IMR-90 (cell line): ENCODE results near the gene PMS1. TPM values are rescaled to one million over a fixed set of nuclear protein-coding genes. Genes with fewer than 3 reads are reported as not detected.

Source experiments
- ATAC-seq: fragments of 200-7000 bp; cut with Tn5 transposase; 2 replicates; pipeline ENCODE4 v1.9.1; 2020; ENCODE audit warnings: low read depth, mild to moderate bottlenecking, moderate library complexity
- BruUV-seq: library from RNA; stranded (reverse); fragments of 400-500 nt; replicated peaks from 2 replicates; lab custom pipeline; 2021; lab: Mats Ljungman, UMichigan
- CTCF ChIA-PET: fragments of 300-600 bp; formaldehyde crosslinking; extraction: SDS; loops from one replicate; lab custom pipeline; 2021; ENCODE audit warnings: antibody characterized with exemption; lab: Yijun Ruan, JAX
- POLR2A ChIA-PET: fragments of 300-600 bp; sonication (Branson Sonifier 250); formaldehyde crosslinking; loops from one replicate; lab custom pipeline; 2022; ENCODE audit warnings: antibody characterized with exemption; ENCODE audit not compliant: unreplicated experiment; lab: Charles Lee
- DNase-seq: peaks from one replicate; pipeline ENCODE4 v3.0.0; 2013
- H2AFZ ChIP-seq: replicated peaks from 2 replicates; pipeline ENCODE3; 2013; ENCODE audit warnings: low read length, mild to moderate bottlenecking; ENCODE audit not compliant: poor library complexity
- H2AK5ac ChIP-seq: 2 replicates; pipeline ENCODE4 v1.6.1; 2013; ENCODE audit warnings: low read depth, low read length, inconsistent platforms
- H2AK9ac ChIP-seq: replicated peaks from 2 replicates; pipeline ENCODE3; 2013; ENCODE audit warnings: mild to moderate bottlenecking, low read depth, low read length, moderate library complexity; ENCODE audit not compliant: poor library complexity
- H2BK120ac ChIP-seq: 2 replicates; pipeline ENCODE4 v1.6.1; 2013; ENCODE audit warnings: low read depth, low read length, inconsistent platforms
- H2BK15ac ChIP-seq: 3 replicates; pipeline ENCODE4 v1.6.1; 2013; ENCODE audit warnings: low read depth, low read length, inconsistent platforms
- H2BK20ac ChIP-seq: 2 replicates; pipeline ENCODE4 v1.6.1; 2013; ENCODE audit warnings: low read depth, mild to moderate bottlenecking, inconsistent platforms, low read length, moderate library complexity
- H2BK5ac ChIP-seq: 2 replicates; pipeline ENCODE4 v1.6.1; 2013; ENCODE audit warnings: mild to moderate bottlenecking, low read depth, low read length, inconsistent platforms; ENCODE audit not compliant: poor library complexity, severe bottlenecking
- H3K14ac ChIP-seq: replicated peaks from 2 replicates; pipeline ENCODE4 v1.6.1; 2013; ENCODE audit warnings: low read depth, low read length, inconsistent platforms
- H3K18ac ChIP-seq: 2 replicates; pipeline ENCODE4 v1.6.1; 2013; ENCODE audit warnings: low read depth, low read length, control low read depth
- H3K23ac ChIP-seq: 2 replicates; pipeline ENCODE4 v1.6.1; 2013; ENCODE audit warnings: low read depth, low read length, inconsistent platforms
- H3K27ac ChIP-seq: 2 replicates; pipeline ENCODE4 v1.5.1; 2013; ENCODE audit warnings: mild to moderate bottlenecking, control low read depth, low read length; ENCODE audit not compliant: insufficient read depth
- H3K27me3 ChIP-seq: 2 replicates; pipeline ENCODE4 v1.6.1; 2013; ENCODE audit warnings: low read length; ENCODE audit not compliant: control insufficient read depth, insufficient read depth
- H3K36me3 ChIP-seq: 2 replicates; pipeline ENCODE4 v1.6.1; 2013; ENCODE audit warnings: low read length, mixed read lengths; ENCODE audit not compliant: control insufficient read depth, insufficient read depth
- H3K4ac ChIP-seq: 2 replicates; pipeline ENCODE4 v1.6.1; 2013; ENCODE audit warnings: low read depth, low read length, inconsistent platforms
- H3K4me1 ChIP-seq: 2 replicates; pipeline ENCODE4 v1.6.1; 2013; ENCODE audit warnings: low read length, mixed read lengths; ENCODE audit not compliant: control insufficient read depth, insufficient read depth
- H3K4me2 ChIP-seq: 2 replicates; pipeline ENCODE4 v1.6.1; 2013; ENCODE audit warnings: low read depth, mild to moderate bottlenecking, control low read depth, low read length, moderate library complexity
- H3K4me3 ChIP-seq: 2 replicates; pipeline ENCODE4 v1.5.1; 2013; ENCODE audit warnings: low read depth, mild to moderate bottlenecking, control low read depth, low read length, moderate library complexity; ENCODE audit not compliant: insufficient read depth
- H3K56ac ChIP-seq: 2 replicates; pipeline ENCODE4 v1.6.1; 2013; ENCODE audit warnings: low read length, inconsistent platforms; ENCODE audit not compliant: insufficient read depth; ENCODE audit errors: extremely low read depth
- H3K79me1 ChIP-seq, 2 experiments: 2 replicates each; pipeline ENCODE4 v1.6.1; 2013; ENCODE audit warnings: low read length in 2 of 2, inconsistent platforms in 1 of 2, low read depth in 1 of 2
- H3K9ac ChIP-seq: 2 replicates; pipeline ENCODE4 v1.6.1; 2013; ENCODE audit warnings: low read depth, low read length, control low read depth
- H3K9me1 ChIP-seq: 2 replicates; pipeline ENCODE4 v1.6.1; 2013; ENCODE audit warnings: low read length, inconsistent platforms; ENCODE audit not compliant: insufficient read depth
- H3K9me3 ChIP-seq: 2 replicates; pipeline ENCODE4 v1.6.1; 2013; ENCODE audit warnings: low read length; ENCODE audit not compliant: control insufficient read depth, insufficient read depth
- H4K20me1 ChIP-seq: 2 replicates; pipeline ENCODE4 v1.6.1; 2013; ENCODE audit warnings: low read length, inconsistent platforms; ENCODE audit not compliant: insufficient read depth
- H4K5ac ChIP-seq: 2 replicates; pipeline ENCODE4 v1.6.1; 2013; ENCODE audit warnings: mild to moderate bottlenecking, low read depth, low read length, control low read depth
- H4K8ac ChIP-seq, 2 experiments: 2 replicates each; pipeline ENCODE4 v1.6.1; 2013; ENCODE audit warnings: low read depth in 2 of 2, low read length in 2 of 2, control low read depth in 1 of 2, inconsistent platforms in 1 of 2
- H4K91ac ChIP-seq: 2 replicates; pipeline ENCODE4 v1.6.1; 2013; ENCODE audit warnings: low read depth, low read length, inconsistent platforms; ENCODE audit not compliant: insufficient read depth
- BHLHE40 ChIP-seq: fragments of 150-350 bp; IDR thresholded peaks from 2 replicates; pipeline ENCODE4 v1.6.1; 2016; ENCODE audit warnings: mild to moderate bottlenecking, low read depth, low read length
- CEBPB ChIP-seq: IDR thresholded peaks from 2 replicates; pipeline ENCODE4 v1.6.1; 2012; ENCODE audit warnings: low read depth, low read length, improper control_type of control experiment
- ELK1 ChIP-seq: fragments of 150-350 bp; IDR thresholded peaks from 2 replicates; pipeline ENCODE4 v1.6.1; 2016; ENCODE audit warnings: low read depth, mild to moderate bottlenecking, low read length, moderate library complexity, borderline replicate concordance
- FOS ChIP-seq: fragments of 150-350 bp; IDR thresholded peaks from 2 replicates; pipeline ENCODE4 v1.6.1; 2016; ENCODE audit warnings: low read depth, low read length
- MAFK ChIP-seq: IDR thresholded peaks from 2 replicates; pipeline ENCODE4 v1.6.1; 2012; ENCODE audit warnings: low read depth, low read length, improper control_type of control experiment
- MAZ ChIP-seq: IDR thresholded peaks from 2 replicates; pipeline ENCODE4 v1.6.1; 2012; ENCODE audit warnings: low read depth, mild to moderate bottlenecking, low read length, improper control_type of control experiment, moderate library complexity, borderline replicate concordance
- MXI1 ChIP-seq: IDR thresholded peaks from 2 replicates; pipeline ENCODE4 v1.6.1; 2012; ENCODE audit warnings: low read depth, mild to moderate bottlenecking, low read length, moderate library complexity, borderline replicate concordance
- NFE2L2 ChIP-seq: fragments of 150-350 bp; IDR thresholded peaks from 2 replicates; pipeline ENCODE4 v1.6.1; 2016; ENCODE audit warnings: low read depth, mild to moderate bottlenecking, low read length
- RCOR1 ChIP-seq: IDR thresholded peaks from 2 replicates; pipeline ENCODE4 v1.6.1; 2012; ENCODE audit warnings: mild to moderate bottlenecking, low read length, improper control_type of control experiment; ENCODE audit not compliant: insufficient replicate concordance
- SMC3 ChIP-seq: fragments of 150-350 bp; IDR thresholded peaks from 2 replicates; pipeline ENCODE4 v1.6.1; 2016; ENCODE audit warnings: low read depth, mild to moderate bottlenecking, antibody characterized with exemption, low read length, moderate library complexity
- WGBS, 2 experiments: methylation state at CpG; one replicate each; pipeline versions ENCODE4 v1.1.5 to v1.1.7; 2013; ENCODE audit warnings: missing lambda C conversion rate in 2 of 2; ENCODE audit not compliant: insufficient read length in 1 of 2; ENCODE audit errors: extremely low coverage in 2 of 2; 5-methylcytosine and 5-hydroxymethylcytosine counted together
- dilution Hi-C: fragments of 300-500 bp; cut with HindIII; formaldehyde crosslinking; loops from one replicate; pipeline ENCODE4 v1.14.3; 2018; ENCODE audit warnings: low sequenced_read_pairs; ENCODE audit not compliant: unreplicated experiment
- in situ Hi-C: fragments of 300-500 bp; cut with MboI; formaldehyde crosslinking; loops from 3 replicates; pipeline ENCODE4 v1.14.3; 2019; ENCODE audit warnings: low sequenced_read_pairs, inconsistent platforms, mixed read lengths
- intact Hi-C: fragments of 100-400 bp; cut with micrococcal nuclease; formaldehyde crosslinking; loops from 2 replicates; pipeline ENCODE4 v1.10.0; 2022
- polyA plus RNA-seq, 3 experiments: library from polyadenylated mRNA; depleted of rRNA; stranded (reverse); fragments of >200 nt; gene quantifications; 2 replicates each; pipeline ENCODE4 v1.2.3, GENCODE V29; 2012; ENCODE audit warnings: low replicate concordance in 1 of 3
- total RNA-seq: library from RNA; depleted of rRNA; stranded (reverse); fragments of >200 nt; gene quantifications from 2 replicates; pipeline ENCODE4 v1.2.3, GENCODE V29; 2012
- TF ChIP-seq, protein P1 (sequence below): conservative IDR thresholded peaks from 2 replicates; pipeline ENCODE4 v1.5.1; 2012; ENCODE audit warnings: mild to moderate bottlenecking, low read depth, low read length, improper control_type of control experiment

Gene PMS1
- total and polyA plus RNA-seq, 2 of the 4 experiments (the other 2 are of a cell fraction): 8.1 to 10.6 TPM

GRCh38 chr2:189830510-189830909 is 46.3 kb downstream of the PMS1 start:
- H3K4me3 ChIP-seq: no peak overlapping the region
- no peaks in the 10 kb centered on the region for H3K9me3 ChIP-seq
- no peak overlapping the region for H4K91ac ChIP-seq
- H3K56ac ChIP-seq: no peak overlapping the region
- no peaks in the 10 kb centered on the region for H3K27me3 ChIP-seq
- H3K9ac ChIP-seq: no peak overlapping the region
- ATAC-seq (no peak), DNase-seq (no peak)
- no peak overlapping the region for H3K14ac ChIP-seq
- H3K4ac ChIP-seq: no peak overlapping the region
- BruUV-seq: no TSS peak
- no peak overlapping the region for H4K5ac ChIP-seq
- no peak overlapping the region for H2AK5ac ChIP-seq
- no peak overlapping the region for H2AFZ ChIP-seq
- no peak overlapping the region for H2AK9ac ChIP-seq
- no peak overlapping the region for H2BK15ac ChIP-seq
- intact Hi-C loops: no loop called here
- H3K4me2 ChIP-seq: no peak overlapping the region
- WGBS, 2 experiments: no CpG with 5 or more reads among the region's 1 CpG
- no peak overlapping the region for H3K27ac ChIP-seq
- H2BK120ac ChIP-seq: no peak overlapping the region
- dilution Hi-C loops: no loop called here
- no peaks in the 10 kb centered on the region for H3K9me1 ChIP-seq
- TF ChIP-seq, protein P1, sequence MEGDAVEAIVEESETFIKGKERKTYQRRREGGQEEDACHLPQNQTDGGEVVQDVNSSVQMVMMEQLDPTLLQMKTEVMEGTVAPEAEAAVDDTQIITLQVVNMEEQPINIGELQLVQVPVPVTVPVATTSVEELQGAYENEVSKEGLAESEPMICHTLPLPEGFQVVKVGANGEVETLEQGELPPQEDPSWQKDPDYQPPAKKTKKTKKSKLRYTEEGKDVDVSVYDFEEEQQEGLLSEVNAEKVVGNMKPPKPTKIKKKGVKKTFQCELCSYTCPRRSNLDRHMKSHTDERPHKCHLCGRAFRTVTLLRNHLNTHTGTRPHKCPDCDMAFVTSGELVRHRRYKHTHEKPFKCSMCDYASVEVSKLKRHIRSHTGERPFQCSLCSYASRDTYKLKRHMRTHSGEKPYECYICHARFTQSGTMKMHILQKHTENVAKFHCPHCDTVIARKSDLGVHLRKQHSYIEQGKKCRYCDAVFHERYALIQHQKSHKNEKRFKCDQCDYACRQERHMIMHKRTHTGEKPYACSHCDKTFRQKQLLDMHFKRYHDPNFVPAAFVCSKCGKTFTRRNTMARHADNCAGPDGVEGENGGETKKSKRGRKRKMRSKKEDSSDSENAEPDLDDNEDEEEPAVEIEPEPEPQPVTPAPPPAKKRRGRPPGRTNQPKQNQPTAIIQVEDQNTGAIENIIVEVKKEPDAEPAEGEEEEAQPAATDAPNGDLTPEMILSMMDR: no peak
- TF ChIP-seq MAZ (no peak), BHLHE40 (no peak), SMC3 (no peak), NFE2L2 (no peak), RCOR1 (no peak), FOS (no peak), MAFK (no peak), ELK1 (no peak), CEBPB (no peak), MXI1 (no peak)
- no peaks in the 10 kb centered on the region; a peak in 1 of 4 replicates for H3K79me1 ChIP-seq
- peaks cover 3% of the 10 kb centered on the region; the same call in 1 of the 2 replicates for H3K36me3 ChIP-seq
- no peak overlapping the region for H2BK5ac ChIP-seq
- POLR2A ChIA-PET: no interaction called here
- H4K8ac ChIP-seq: no peak overlapping the region
- no peaks in the 10 kb centered on the region for H4K20me1 ChIP-seq
- no peak overlapping the region for H2BK20ac ChIP-seq
- in situ Hi-C loops: no loop called here
- no peak overlapping the region for H3K23ac ChIP-seq
- CTCF ChIA-PET: no interaction called here
- no peak overlapping the region for H3K18ac ChIP-seq
- H3K4me1 ChIP-seq: no peaks in the 10 kb centered on the region; the same call in 1 of the 2 replicates
